ENCODE measurements around the gene CASP10.
"Not testable (repeated sequence)": the region's sequence is repeated elsewhere in the genome, so short reads cannot be mapped to it uniquely, and the experiment has no call there.

The CASP10 gene

GRCh38 chr2:201180010-201180409, 2.9 kb upstream of the CASP10 start:
- peaks cover 38 to 41% of the 10 kb centered on the region in 2 experiments for H3K4me1 ChIP-seq (ENCODE audit: control insufficient read depth in 1 of 2, insufficient read depth in 1 of 2, low read depth in 1 of 2, low read length in 1 of 2)
- no peak overlapping the region for H3K4me3 ChIP-seq (ENCODE audit: low read depth in 1 of 2, low read length in 1 of 2)
- TF ChIP-seq CTCF (IDR thresholded peaks at IDR 0.05): no peak
- H3K36me3 ChIP-seq: no peaks in the 10 kb centered on the region
- peak overlapping the region; percentile 7 for H3K27ac ChIP-seq
- no peaks in the 10 kb centered on the region for H3K9me3 ChIP-seq
- no peaks in the 10 kb centered on the region for H3K27me3 ChIP-seq

GRCh38 chr2:201183365-201183727, 405 bp downstream of the CASP10 start:
- TF ChIP-seq CTCF (IDR thresholded peaks at IDR 0.05): no peak
- H3K27ac ChIP-seq: peak overlapping the region; percentile 84
- no peaks in the 10 kb centered on the region for H3K36me3 ChIP-seq
- no peaks in the 10 kb centered on the region for H3K27me3 ChIP-seq
- peak overlapping the region; percentile 63 to 64 for H3K4me3 ChIP-seq (ENCODE audit: low read depth in 1 of 2, low read length in 1 of 2)
- H3K9me3 ChIP-seq: no peaks in the 10 kb centered on the region
- H3K4me1 ChIP-seq (ENCODE audit: control insufficient read depth in 1 of 2, insufficient read depth in 1 of 2, low read depth in 1 of 2, low read length in 1 of 2): peaks cover 53 to 55% of the 10 kb centered on the region in 2 experiments

GRCh38 chr2:201183835-201184234, 894 bp downstream of the CASP10 start:
- H3K36me3 ChIP-seq, H3K27me3 ChIP-seq, H3K9me3 ChIP-seq: not testable (repeated sequence)
- H3K27ac ChIP-seq: peak overlapping the region; percentile 84
- H3K4me3 ChIP-seq (ENCODE audit: low read depth in 1 of 2, low read length in 1 of 2): peak overlapping the region; percentile 63 to 64
- H3K4me1 ChIP-seq (ENCODE audit: control insufficient read depth in 1 of 2, insufficient read depth in 1 of 2, low read depth in 1 of 2, low read length in 1 of 2): peaks cover 53 to 55% of the 10 kb centered on the region in 2 experiments

- Histone ChIP-seq H3K4me1 (ENCODE audit: control insufficient read depth in 1 of 2, insufficient read depth in 1 of 2, low read depth in 1 of 2, low read length in 1 of 2) (peaks cover 54 to 55% of the 10 kb centered on the region in 2 experiments), H3K27ac (peak overlapping the region; percentile 84), H3K4me3 (ENCODE audit: low read depth in 1 of 2, low read length in 1 of 2) (peak overlapping the region; percentile 63 to 64)
- H3K9me3 ChIP-seq, H3K27me3 ChIP-seq, H3K36me3 ChIP-seq: not testable (repeated sequence)
Observed at GRCh38 chr2:201184248-201184647, 1.3 kb downstream of the CASP10 start.

GRCh38 chr2:201185863-201186262, 2.9 kb downstream of the CASP10 start:
- Histone ChIP-seq H3K27ac (peak overlapping the region; percentile 84), H3K9me3 (no peaks in the 10 kb centered on the region), H3K4me3 (ENCODE audit: low read depth in 1 of 2, low read length in 1 of 2) (peak overlapping the region in 1 of 2 experiments; percentile 20), H3K4me1 (ENCODE audit: control insufficient read depth in 1 of 2, insufficient read depth in 1 of 2, low read depth in 1 of 2, low read length in 1 of 2) (peaks cover 67 to 68% of the 10 kb centered on the region in 2 experiments), H3K27me3 (no peaks in the 10 kb centered on the region), H3K36me3 (no peaks in the 10 kb centered on the region)
- no peak for TF ChIP-seq CTCF (IDR thresholded peaks at IDR 0.05)

- no peak for TF ChIP-seq CTCF (IDR thresholded peaks at IDR 0.05)
- Histone ChIP-seq H3K27me3 (no peaks in the 10 kb centered on the region), H3K27ac (peak overlapping the region; percentile 84), H3K36me3 (no peaks in the 10 kb centered on the region), H3K4me3 (ENCODE audit: low read depth in 1 of 2, low read length in 1 of 2) (no peak overlapping the region), H3K9me3 (no peaks in the 10 kb centered on the region), H3K4me1 (ENCODE audit: control insufficient read depth in 1 of 2, insufficient read depth in 1 of 2, low read depth in 1 of 2, low read length in 1 of 2) (peaks cover 79 to 80% of the 10 kb centered on the region in 2 experiments)
Observed at GRCh38 chr2:201186982-201187381, 4.0 kb downstream of the CASP10 start.

GRCh38 chr2:201188449-201188848, 5.5 kb downstream of the CASP10 start:
- no peak for TF ChIP-seq CTCF (IDR thresholded peaks at IDR 0.05)
- Histone ChIP-seq H3K36me3 (peaks cover 4% of the 10 kb centered on the region), H3K9me3 (no peaks in the 10 kb centered on the region), H3K4me1 (ENCODE audit: control insufficient read depth in 1 of 2, insufficient read depth in 1 of 2, low read depth in 1 of 2, low read length in 1 of 2) (peaks cover 76 to 82% of the 10 kb centered on the region in 2 experiments), H3K4me3 (ENCODE audit: low read depth in 1 of 2, low read length in 1 of 2) (no peak overlapping the region), H3K27me3 (no peaks in the 10 kb centered on the region), H3K27ac (no peak overlapping the region)
